Bronchial epithelial cell (primary cell): Measurements from ENCODE around the gene AMZ2. TPM values are rescaled to one million over a fixed set of nuclear protein-coding genes. Genes with fewer than 3 reads are reported as not detected.
A peak's percentile ranks its signal among the peaks of the same experiment; 100 is the strongest.
"Not testable (repeated sequence)": the region's sequence is repeated elsewhere in the genome, so short reads cannot be mapped to it uniquely, and the experiment has no call there.

ENCODE experiments used
- DNase-seq: peaks from one replicate; pipeline ENCODE4 v3.0.0-alpha.2; 2010; ENCODE audit warnings: low read depth
- FAIRE-seq: peaks from 2 replicates; lab custom pipeline; 2011; peaks lifted over from hg19 to GRCh38; lab: Jason Lieb, UNC
- H3K27me3 ChIP-seq: 2 replicates; pipeline ENCODE4 v1.5.1; 2011; ENCODE audit warnings: low read length; ENCODE audit not compliant: control insufficient read depth, insufficient read depth
- H3K36me3 ChIP-seq: 2 replicates; pipeline ENCODE4 v1.5.1; 2011; ENCODE audit warnings: low read length; ENCODE audit not compliant: control insufficient read depth, insufficient read depth
- H3K4me3 ChIP-seq: 2 replicates; pipeline ENCODE4 v1.5.1; 2011; ENCODE audit warnings: mild to moderate bottlenecking, low read depth, low read length, control low read depth
- total RNA-seq: library from RNA; depleted of rRNA; stranded (reverse); fragments of >200 nt; gene quantifications from 2 replicates; pipeline ENCODE4 v1.2.1, GENCODE V29; 2014
- TF ChIP-seq, protein P1 (sequence below): IDR thresholded peaks from 2 replicates; pipeline ENCODE4 v1.5.1; 2011; ENCODE audit warnings: mild to moderate bottlenecking, moderate library complexity, low read length, control low read depth, inconsistent platforms; ENCODE audit not compliant: insufficient read depth, severe bottlenecking

The AMZ2 gene
- total RNA-seq, 1 donor from 2014 or later: 107 TPM

- DNase-seq (no peak), FAIRE-seq (no peak)
- no peaks in the 10 kb centered on the region for H3K36me3 ChIP-seq
- peak overlapping the region; percentile 78 for H3K4me3 ChIP-seq
- H3K27me3 ChIP-seq: peaks cover 10% of the 10 kb centered on the region
- TF ChIP-seq, protein P1, sequence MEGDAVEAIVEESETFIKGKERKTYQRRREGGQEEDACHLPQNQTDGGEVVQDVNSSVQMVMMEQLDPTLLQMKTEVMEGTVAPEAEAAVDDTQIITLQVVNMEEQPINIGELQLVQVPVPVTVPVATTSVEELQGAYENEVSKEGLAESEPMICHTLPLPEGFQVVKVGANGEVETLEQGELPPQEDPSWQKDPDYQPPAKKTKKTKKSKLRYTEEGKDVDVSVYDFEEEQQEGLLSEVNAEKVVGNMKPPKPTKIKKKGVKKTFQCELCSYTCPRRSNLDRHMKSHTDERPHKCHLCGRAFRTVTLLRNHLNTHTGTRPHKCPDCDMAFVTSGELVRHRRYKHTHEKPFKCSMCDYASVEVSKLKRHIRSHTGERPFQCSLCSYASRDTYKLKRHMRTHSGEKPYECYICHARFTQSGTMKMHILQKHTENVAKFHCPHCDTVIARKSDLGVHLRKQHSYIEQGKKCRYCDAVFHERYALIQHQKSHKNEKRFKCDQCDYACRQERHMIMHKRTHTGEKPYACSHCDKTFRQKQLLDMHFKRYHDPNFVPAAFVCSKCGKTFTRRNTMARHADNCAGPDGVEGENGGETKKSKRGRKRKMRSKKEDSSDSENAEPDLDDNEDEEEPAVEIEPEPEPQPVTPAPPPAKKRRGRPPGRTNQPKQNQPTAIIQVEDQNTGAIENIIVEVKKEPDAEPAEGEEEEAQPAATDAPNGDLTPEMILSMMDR: no peak
Measured at GRCh38 chr17:68204736-68205135, 43.1 kb upstream of the AMZ2 start.

DNA sequence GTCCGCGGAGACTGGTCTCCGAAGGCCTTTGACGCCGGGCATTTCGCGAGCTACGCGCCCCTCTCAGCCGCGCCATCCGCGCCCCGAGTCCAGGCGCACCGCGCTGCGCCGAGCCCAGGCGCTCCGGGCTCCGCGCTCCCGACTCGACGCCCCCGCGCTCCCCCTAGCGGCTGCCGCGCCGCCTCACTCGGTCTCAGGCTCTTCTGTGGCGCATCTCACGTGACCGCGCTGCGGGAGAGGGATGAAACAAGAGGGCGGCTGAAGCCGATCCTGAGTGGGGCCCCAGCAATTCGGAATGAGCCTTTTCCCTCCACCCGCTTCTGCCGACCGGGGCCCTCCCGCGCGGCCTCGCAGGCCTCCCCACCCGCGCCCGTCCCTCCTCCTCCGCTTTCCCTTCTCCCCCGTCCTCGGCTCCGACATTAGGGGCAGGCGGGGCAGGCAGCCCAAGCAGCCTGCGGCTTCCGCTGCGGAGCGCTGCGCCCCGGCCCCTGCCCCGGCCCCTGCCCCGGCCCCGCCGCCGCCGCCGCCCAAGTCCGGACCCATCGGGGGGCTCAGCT is 42.5 kb upstream of the AMZ2 start:
- DNase-seq (peak; percentile 57), FAIRE-seq (no peak)
- TF ChIP-seq, protein P1: peak; percentile 88
- Histone ChIP-seq H3K4me3 (peak overlapping the region; percentile 78), H3K36me3 (no peaks in the 10 kb centered on the region), H3K27me3 (peaks cover 4% of the 10 kb centered on the region)

GRCh38 chr17:68205808-68206720 is 41.8 kb upstream of the AMZ2 start:
- no peaks in the 10 kb centered on the region for H3K36me3 ChIP-seq
- TF ChIP-seq, protein P1: no peak
- H3K27me3 ChIP-seq: no peaks in the 10 kb centered on the region
- no peak for FAIRE-seq
- peak overlapping the region; percentile 78 for H3K4me3 ChIP-seq
- DNase-seq: no peak

GRCh38 chr17:68207651-68208253 is 40.1 kb upstream of the AMZ2 start:
- DNase-seq: no peak
- TF ChIP-seq, protein P1: no peak
- Histone ChIP-seq H3K27me3 (no peaks in the 10 kb centered on the region), H3K4me3 (no peak overlapping the region), H3K36me3 (no peaks in the 10 kb centered on the region)
- FAIRE-seq: no peak

DNA sequence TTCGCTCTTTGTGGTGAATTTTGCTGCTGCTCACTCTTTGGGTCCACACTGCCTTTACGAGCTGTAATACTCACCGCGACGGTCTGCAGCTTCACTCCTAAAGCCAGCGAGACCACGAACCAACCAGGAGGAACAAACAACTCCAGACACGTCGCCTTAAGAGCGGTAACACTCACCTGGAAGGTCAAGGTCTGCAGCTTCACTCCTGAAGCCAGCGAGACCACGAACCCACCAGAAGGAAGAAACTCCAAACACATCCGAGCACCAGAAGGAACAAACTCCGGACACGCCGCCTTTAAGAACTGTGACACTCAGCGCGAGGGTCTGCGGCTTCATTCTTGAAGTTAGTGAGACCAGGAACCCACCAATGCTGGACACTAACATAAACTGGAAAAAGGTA is 39.2 kb upstream of the AMZ2 start:
- not testable (repeated sequence) for H3K36me3 ChIP-seq, FAIRE-seq, H3K27me3 ChIP-seq, H3K4me3 ChIP-seq, DNase-seq

DNA sequence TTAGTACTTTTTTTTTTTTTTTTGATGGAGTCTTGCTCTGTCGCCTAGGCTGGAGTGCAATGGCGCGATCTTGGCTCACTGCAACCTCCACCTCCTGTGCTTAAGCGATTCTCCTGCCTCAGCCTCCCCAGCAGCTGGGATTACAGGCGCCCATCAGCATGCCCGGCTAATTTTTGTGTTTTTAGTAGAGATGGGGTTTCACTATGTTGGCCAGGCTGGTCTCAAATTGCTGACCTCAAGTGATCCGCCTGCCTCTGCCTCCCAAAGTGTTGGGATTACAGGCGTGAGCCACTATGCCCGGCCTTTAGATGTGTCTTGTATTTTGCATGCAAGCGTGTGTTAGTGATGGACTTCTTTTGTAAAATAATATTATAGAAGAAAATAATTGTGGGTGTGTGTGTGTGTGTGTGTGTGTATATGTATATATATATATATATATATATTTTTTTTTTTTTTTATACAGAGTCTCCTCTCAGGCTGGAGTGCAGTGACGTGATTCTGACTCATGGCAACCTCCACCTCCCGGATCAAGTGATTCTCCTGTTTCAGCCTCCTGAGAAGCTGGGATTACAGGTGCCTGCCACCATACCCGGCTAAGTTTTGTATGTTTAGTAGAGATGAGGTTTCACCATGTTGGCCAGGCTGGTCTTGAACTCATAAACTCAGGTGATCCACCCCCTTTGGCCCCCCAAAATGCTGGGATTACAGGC is 38.5 kb upstream of the AMZ2 start:
- FAIRE-seq: not testable (repeated sequence)

More for the DNA sequence above, 38.5 kb upstream of the AMZ2 start:
- not testable (repeated sequence) for H3K4me3 ChIP-seq, H3K36me3 ChIP-seq, H3K27me3 ChIP-seq
- DNase-seq: peak; percentile 66
